OCI-M2 (cell line): ENCODE results near the gene JAZF1.

Source experiments
- DNase-seq: peaks from one replicate; lab custom pipeline; 2025; ENCODE audit not compliant: unreplicated experiment; lab: John Stamatoyannopoulos, UW

The JAZF1 gene

DNA sequence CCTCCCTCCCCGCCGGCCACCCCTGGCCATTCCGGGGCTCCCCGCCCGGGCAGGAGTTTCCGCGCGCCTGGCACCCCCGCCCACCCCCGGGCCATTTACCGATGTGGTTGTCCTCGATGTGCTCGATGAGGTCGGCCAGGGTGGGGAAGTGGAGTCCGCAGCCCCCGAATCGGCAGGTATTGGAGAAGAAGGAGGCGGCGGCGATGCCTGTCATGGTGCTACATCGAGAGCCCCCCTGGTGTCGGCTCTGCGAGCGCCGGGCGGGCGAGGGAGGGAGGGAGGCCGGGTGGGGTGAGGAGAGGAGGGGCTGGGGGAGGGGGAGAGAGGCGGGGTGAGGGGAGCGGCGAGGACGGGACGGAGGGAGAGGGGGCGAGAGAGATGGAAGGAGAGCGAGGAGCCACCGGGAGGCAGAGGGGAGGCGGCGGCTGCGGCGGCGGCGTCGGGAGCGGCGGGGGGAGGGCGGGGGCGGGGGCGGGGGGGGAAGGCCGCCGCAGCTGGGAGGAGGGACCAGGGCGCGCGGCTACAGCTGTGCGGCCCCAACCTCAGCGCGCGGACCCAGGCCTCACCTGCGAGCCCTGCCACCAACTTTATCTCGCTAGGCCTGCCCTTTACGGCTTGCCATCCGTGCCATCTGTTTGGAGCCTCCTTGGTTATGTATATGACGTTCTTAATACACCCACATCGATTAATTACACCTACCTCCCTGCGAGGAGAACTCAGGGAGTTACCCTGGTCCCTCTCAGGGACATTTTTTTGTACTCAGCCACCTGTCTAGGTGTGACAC is at the start of gene JAZF1:
Gene JAZF1 (minus strand): TSS at position 432 of the 784 bp plus-strand sequence.
- DNase-seq, result no peak

DNA sequence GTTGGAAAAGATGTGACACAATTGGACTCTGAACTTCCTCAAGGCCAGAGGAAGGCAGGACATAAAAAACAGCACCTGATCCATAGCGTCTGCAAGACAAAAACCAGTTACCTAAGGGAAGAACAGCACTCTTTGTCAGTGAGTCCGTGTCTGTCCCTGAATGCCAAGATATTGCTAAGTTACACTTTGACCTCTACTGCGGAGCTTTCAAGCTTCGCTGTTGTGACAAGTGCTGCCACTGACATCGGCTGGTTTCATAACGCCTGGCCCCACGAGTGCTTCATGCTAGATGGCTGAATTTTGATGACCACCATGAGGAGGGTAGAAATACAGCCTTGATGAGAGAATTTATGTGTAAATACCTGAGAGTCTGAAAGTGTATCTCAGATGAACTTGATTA is 49.7 kb upstream of the JAZF1 start:
- DNase-seq, result no peak

- no peak for DNase-seq
Measured at GRCh38 chr7:28228396-28228795, 47.8 kb upstream of the JAZF1 start.

- DNase-seq, result no peak
Measured at GRCh38 chr7:28226003-28226402, 45.4 kb upstream of the JAZF1 start.

GRCh38 chr7:28225576-28225975 is 45.0 kb upstream of the JAZF1 start:
- DNase-seq, result no peak

DNA sequence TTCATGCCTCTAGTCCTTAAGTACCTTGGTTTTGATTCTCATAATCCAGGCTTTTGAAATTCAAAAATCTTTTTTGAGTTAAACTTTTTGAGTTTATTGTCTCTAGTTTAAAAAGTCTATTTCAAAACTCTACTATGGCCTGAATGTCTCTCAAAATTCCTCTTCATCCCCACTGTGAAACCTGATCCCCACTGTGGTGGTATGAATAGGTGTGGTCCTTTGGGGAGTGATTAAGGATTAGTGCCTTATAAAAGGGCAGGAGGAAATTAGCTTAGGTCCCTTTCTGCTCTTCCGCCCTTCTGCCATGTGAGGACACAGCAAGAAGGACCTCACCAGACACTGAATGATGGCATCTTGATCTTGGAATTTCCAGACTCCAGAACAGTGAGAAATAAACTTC is 44.1 kb upstream of the JAZF1 start:
- no peak for DNase-seq

DNA sequence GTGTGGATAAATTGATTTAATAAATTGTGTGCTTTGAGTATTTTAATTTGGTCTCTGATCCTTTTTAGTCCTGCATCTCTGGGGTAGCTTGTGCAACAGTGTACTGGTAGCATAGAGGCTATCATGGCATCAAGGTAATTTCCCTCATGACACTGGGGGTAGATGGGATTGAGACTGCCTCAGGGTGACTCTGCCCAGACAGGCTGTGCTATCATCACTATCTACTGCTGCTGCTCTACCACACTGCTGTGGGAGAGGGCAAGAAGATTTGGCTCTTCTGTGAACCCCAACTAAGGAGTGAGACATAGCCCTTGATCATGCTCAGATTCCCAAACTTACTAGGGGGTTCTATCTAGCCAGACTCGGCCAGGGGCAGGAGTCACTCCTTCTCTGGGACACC is 43.6 kb upstream of the JAZF1 start:
- DNase-seq, result no peak

GRCh38 chr7:28222636-28223035 is 42.0 kb upstream of the JAZF1 start:
- DNase-seq, result no peak

DNA sequence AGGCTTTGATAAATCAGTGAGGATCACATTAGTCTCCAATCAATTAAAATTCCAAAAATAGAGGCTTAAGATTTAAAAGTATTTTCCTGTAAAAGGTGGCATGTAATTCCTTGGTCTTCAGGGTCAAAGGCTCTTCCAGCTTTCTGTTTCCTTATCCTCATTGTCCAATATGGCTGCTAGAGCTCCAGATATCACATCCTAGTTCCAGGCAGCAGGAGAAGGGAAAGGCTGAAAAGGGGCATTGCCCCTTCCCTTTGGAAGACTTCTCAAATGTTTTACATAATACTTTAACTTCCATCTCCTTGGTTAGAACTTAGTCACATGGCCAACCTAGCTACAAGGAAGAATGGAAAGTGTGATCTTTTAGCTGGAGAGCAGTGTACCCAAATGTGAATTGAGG is 39.2 kb upstream of the JAZF1 start:
- no peak for DNase-seq

GRCh38 chr7:28217143-28217542 is 36.5 kb upstream of the JAZF1 start:
- DNase-seq, result no peak

DNA sequence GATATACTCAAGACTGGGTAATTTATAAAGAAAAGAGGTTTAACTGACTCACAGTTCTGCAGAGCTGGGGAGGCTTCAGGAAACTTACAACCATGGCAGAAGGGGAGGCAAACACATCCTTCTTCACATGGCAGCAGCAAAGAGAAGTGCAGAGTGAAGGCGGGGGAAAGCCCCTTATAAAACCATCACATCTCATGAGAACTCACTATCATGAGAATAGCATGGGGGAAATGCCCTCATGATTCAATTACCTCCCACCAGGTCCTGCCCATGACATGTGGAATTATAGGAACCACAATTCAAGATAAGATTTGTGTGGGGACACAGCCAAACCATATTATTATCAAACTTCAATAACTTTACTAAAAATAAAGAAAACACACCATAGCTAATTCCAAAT is 30.4 kb upstream of the JAZF1 start:
- DNase-seq, result no peak

- DNase-seq, result no peak
Measured at GRCh38 chr7:28208506-28208905, 27.9 kb upstream of the JAZF1 start.

- no peak for DNase-seq
Measured at GRCh38 chr7:28207486-28208158, 27.0 kb upstream of the JAZF1 start.

- DNase-seq, result no peak
Measured at GRCh38 chr7:28205506-28205905, 24.9 kb upstream of the JAZF1 start.

GRCh38 chr7:28203508-28204240 is 23.1 kb upstream of the JAZF1 start:
- no peak for DNase-seq

DNA sequence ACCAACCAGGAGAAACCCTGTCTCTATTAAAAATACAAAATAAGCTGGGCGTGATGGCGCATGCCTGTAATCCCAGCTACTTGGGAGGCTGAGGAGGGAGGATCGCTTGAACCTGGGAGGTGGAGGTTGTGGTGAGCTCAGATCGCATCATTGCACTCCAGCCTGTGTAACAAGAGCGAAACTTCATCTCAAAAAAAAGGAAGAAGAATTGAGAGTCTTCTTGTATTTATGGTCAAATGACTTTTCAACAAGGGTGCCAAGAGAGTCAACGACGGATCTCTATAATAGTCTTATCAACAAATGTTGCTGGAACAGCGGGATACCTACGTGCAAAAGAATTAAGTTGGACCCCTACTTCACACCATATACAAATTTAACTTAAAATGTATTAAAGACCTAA is 21.6 kb upstream of the JAZF1 start:
- DNase-seq, result no peak

- DNase-seq, result no peak
Measured at GRCh38 chr7:28201131-28201530, 20.5 kb upstream of the JAZF1 start.

DNA sequence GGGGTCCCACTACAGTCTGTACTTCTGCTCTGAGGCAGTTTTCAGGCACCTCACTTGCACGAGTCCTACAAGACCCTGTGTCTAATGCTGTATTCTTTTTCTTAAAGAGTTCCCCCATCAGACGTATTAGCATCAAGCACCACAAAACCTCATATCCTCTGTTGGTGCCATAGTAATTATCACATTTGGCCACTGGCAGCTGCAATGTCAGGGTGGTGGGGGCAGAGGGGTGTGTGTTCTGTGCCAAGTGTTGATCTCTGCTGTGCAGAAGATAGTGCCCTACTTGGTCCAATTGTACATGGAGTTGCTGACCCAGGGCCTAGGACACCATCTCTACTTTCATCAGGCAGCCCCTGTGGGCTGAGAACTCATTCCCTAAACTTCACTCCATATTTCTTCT is 20.0 kb upstream of the JAZF1 start:
- no peak for DNase-seq

DNA sequence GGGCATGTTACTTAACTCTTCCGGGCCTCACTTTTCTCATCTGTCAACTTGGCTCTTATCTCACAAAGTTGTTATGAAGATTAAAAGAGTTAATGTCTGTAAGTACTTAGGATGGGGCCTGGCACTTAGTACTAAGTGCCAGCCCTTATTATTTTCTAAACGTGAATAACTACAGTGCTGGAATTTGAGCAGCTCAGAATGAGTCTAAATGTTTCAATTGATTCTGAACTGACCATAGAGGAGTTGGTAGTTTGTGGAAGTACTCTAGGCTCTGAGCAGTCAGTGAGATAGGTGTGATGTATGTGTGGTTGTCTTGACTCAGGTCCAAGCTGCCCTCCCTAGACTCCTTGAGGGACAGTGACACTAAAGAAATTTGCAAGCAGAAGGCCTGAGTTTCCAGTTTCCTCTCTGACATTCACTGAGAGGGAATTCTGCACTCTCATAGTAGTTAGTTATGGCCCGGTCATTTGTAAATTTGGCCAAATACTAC is 18.5 kb upstream of the JAZF1 start:
- DNase-seq, result no peak

GRCh38 chr7:28195910-28196620 is 15.5 kb upstream of the JAZF1 start:
- DNase-seq, result peak; percentile 39
